NCI-H82 (cell line): ENCODE results near the gene FHOD3.

ENCODE experiments used
- DNase-seq: peaks from one replicate; lab custom pipeline; 2025; lab: John Stamatoyannopoulos, UW

FHOD3 gene

GRCh38 chr18:36411745-36412168, 114.2 kb downstream of the FHOD3 start:
- peak; percentile 77 for DNase-seq

GRCh38 chr18:36412778-36413177, 115.3 kb downstream of the FHOD3 start:
- DNase-seq: peak; percentile 64

GRCh38 chr18:36415171-36415570, 117.7 kb downstream of the FHOD3 start:
- no peak for DNase-seq

GRCh38 chr18:36415625-36416024, 118.1 kb downstream of the FHOD3 start:
- no peak for DNase-seq

- no peak for DNase-seq
Observed at GRCh38 chr18:36419188-36419899, 121.8 kb downstream of the FHOD3 start.

GRCh38 chr18:36419900-36420531, 122.5 kb downstream of the FHOD3 start:
- peak; percentile 35 for DNase-seq

GRCh38 chr18:36420826-36421225, 123.3 kb downstream of the FHOD3 start:
- no peak for DNase-seq

GRCh38 chr18:36424741-36425142, 127.2 kb downstream of the FHOD3 start:
- peak; percentile 2 for DNase-seq

GRCh38 chr18:36427369-36427768, 129.9 kb downstream of the FHOD3 start:
- no peak for DNase-seq

GRCh38 chr18:36427831-36428230, 130.3 kb downstream of the FHOD3 start:
- no peak for DNase-seq

GRCh38 chr18:36428431-36429029, 131.0 kb downstream of the FHOD3 start:
- no peak for DNase-seq

GRCh38 chr18:36432880-36433555, 135.5 kb downstream of the FHOD3 start:
- DNase-seq: no peak

GRCh38 chr18:36436387-36436786, 138.9 kb downstream of the FHOD3 start:
- DNase-seq: no peak

GRCh38 chr18:36440614-36441013, 143.1 kb downstream of the FHOD3 start:
- no peak for DNase-seq

- no peak for DNase-seq
Observed at GRCh38 chr18:36441426-36442240, 144.1 kb downstream of the FHOD3 start.

GRCh38 chr18:36442717-36443116, 145.2 kb downstream of the FHOD3 start:
- DNase-seq: no peak

GRCh38 chr18:36446059-36446458, 148.5 kb downstream of the FHOD3 start:
- DNase-seq: no peak

- DNase-seq: no peak
Observed at GRCh38 chr18:36448384-36449290, 151.1 kb downstream of the FHOD3 start.

GRCh38 chr18:36449451-36449850, 151.9 kb downstream of the FHOD3 start:
- no peak for DNase-seq

GRCh38 chr18:36450264-36450663, 152.8 kb downstream of the FHOD3 start:
- DNase-seq: no peak
